HUES6 (cell line): ENCODE results near the gene STRN.
"Not testable (repeated sequence)": the region's sequence is repeated elsewhere in the genome, so short reads cannot be mapped to it uniquely, and the experiment has no call there.

ENCODE experiments used
- H3K27ac ChIP-seq: 2 replicates; pipeline ENCODE4 v1.7.0; 2013; ENCODE audit warnings: low read depth, mild to moderate bottlenecking, low read length, inconsistent platforms
- H3K27me3 ChIP-seq: 2 replicates; pipeline ENCODE4 v1.6.1; 2013; ENCODE audit warnings: low read length; ENCODE audit not compliant: control insufficient read depth, insufficient read depth
- H3K36me3 ChIP-seq: 2 replicates; pipeline ENCODE4 v1.6.1; 2013; ENCODE audit warnings: low read length; ENCODE audit not compliant: control insufficient read depth, insufficient read depth
- H3K4me1 ChIP-seq: 2 replicates; pipeline ENCODE4 v1.6.1; 2013; ENCODE audit warnings: low read length; ENCODE audit not compliant: control insufficient read depth, insufficient read depth
- H3K4me3 ChIP-seq: 2 replicates; pipeline ENCODE4 v1.5.1; 2013; ENCODE audit warnings: low read depth, low read length
- H3K9ac ChIP-seq: one replicate; pipeline ENCODE4 v1.6.1; 2013; ENCODE audit warnings: mild to moderate bottlenecking, low read length
- H3K9me3 ChIP-seq: 2 replicates; pipeline ENCODE4 v1.6.1; 2013; ENCODE audit warnings: low read depth, low read length; ENCODE audit not compliant: control insufficient read depth, insufficient read depth

STRN gene

DNA sequence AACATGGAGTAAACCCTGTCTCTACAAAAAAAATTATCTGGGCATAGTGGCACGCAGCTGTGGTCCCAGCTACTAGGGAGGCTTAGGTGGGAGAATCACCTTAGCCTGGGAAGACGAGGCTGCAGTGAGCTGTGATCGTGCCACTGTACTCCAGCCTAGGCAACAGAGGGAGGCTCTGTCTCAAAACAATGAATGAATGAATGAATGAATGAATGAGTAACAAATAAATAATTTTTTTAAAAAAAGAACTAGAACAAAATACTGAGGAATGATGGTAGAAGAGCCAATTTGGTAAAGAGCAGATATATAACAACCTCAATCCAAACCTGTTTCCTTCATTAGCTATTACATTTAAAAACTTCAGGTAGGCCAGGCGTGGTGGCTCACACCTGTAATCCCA is 60.1 kb downstream of the STRN start:
- Histone ChIP-seq H3K9ac (no peak overlapping the region), H3K4me1 (no peaks in the 10 kb centered on the region), H3K9me3 (no peaks in the 10 kb centered on the region), H3K4me3 (no peak overlapping the region), H3K27me3 (no peaks in the 10 kb centered on the region), H3K36me3 (0 out of 2 replicates have a peak, but pooled peaks cover 7% of the 10 kb centered on the region), H3K27ac (no peak overlapping the region)

DNA sequence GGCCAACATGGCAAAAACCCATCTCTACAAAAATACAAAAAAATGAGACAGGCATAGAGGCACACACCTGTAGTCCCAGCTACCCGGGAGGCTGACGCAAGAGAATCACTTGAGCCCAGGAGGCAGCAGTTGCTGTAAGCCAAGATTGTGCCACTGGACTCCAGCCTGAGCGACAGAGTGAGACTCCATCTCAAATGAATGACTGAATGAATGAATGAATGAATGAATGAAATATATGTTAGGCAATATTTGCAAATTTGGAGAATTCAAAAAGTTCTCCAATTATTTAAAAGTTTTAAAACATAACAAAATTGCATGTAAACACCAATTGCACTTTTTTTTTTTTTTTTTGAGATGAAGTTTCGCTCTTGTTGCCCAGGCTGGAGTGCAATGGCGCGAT is 61.7 kb downstream of the STRN start:
- Histone ChIP-seq H3K27me3 (no peaks in the 10 kb centered on the region), H3K36me3 (0 out of 2 replicates have a peak, but pooled peaks cover 7% of the 10 kb centered on the region), H3K9me3 (no peaks in the 10 kb centered on the region), H3K4me1 (no peaks in the 10 kb centered on the region), H3K27ac (no peak overlapping the region), H3K9ac (no peak overlapping the region), H3K4me3 (no peak overlapping the region)

DNA sequence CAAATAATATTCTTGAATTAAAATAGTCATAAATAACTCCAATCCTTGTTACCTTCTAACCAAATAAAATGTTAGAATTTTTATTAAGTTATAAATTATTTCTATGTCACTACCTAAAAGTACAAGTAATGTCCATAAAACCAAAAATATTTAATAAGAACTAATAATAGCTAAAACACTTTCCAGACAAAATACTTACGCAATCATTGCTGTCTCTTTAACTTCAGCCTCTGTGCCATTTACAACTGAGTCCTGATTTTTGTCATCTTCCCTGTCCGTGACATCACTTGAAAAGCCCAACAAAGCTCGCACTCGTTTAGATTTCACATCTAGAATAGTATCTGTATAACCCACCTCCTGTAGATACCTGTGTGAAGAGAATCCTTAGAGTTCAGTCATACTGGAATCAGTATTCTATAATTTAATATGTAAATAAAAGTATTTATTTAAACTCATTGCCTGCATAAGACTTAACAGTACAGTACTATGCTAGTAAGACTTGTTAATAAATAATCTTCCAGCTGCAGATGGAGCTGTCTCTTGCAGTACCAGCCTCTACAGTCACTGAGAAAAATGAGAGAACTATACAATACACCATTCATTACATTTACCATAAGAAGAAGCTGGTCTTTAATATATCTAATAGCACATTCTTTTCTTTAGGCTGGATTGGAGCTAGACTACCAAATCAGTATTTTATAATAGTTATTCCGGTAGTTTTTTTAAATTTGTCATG is 63.8 kb downstream of the STRN start:
- Histone ChIP-seq H3K4me3 (no peak overlapping the region), H3K27me3 (no peaks in the 10 kb centered on the region), H3K9ac (no peak overlapping the region), H3K36me3 (0 out of 2 replicates have a peak, but pooled peaks cover 7% of the 10 kb centered on the region), H3K4me1 (no peaks in the 10 kb centered on the region), H3K27ac (no peak overlapping the region), H3K9me3 (no peaks in the 10 kb centered on the region)

DNA sequence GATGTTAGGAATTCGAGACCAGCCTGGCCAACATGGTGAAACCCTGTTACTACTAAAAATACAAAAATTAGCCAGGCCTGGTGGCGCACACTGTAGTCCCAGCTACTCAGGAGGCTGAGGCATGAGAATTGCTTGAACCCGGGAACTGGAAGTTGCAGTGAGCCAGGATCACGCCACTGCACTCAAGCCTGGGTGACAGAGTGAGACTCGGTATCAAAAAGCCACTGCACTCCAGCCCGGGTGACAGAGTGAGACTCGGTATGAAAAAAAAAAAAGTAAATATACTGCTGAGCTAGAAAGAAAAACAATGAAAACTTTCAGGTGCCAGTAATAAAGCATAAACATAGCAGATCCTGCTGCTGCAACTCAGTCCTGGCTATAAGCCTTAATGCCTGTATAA is 73.5 kb downstream of the STRN start:
- Histone ChIP-seq H3K9me3 (no peaks in the 10 kb centered on the region), H3K27ac (no peak overlapping the region), H3K9ac (no peak overlapping the region), H3K4me3 (no peak overlapping the region), H3K4me1 (no peaks in the 10 kb centered on the region), H3K27me3 (no peaks in the 10 kb centered on the region), H3K36me3 (peaks cover 17% of the 10 kb centered on the region)

DNA sequence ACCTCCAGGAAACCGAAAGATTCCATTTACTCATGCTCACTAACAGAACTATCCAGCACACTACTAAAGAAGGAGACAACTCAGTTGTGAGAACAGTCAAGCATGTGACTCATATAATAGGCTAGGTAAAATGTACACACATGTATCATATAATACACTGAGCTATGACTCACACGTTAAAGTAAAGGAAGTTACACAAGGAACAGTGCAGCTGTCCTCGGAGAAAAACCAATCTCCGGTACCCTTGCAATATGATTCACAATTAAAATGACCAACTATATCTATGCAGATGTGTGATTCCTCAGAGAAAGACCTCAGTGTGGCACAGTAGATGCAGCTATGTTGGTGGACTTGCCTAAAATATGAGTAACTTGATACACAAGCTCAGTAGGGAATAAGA is 76.5 kb downstream of the STRN start:
- H3K27ac ChIP-seq = no peak overlapping the region
- H3K4me3 ChIP-seq = no peak overlapping the region
- H3K4me1 ChIP-seq = no peaks in the 10 kb centered on the region
- H3K9me3 ChIP-seq = no peaks in the 10 kb centered on the region
- H3K36me3 ChIP-seq = peaks cover 29% of the 10 kb centered on the region
- no peaks in the 10 kb centered on the region for H3K27me3 ChIP-seq
- no peak overlapping the region for H3K9ac ChIP-seq

DNA sequence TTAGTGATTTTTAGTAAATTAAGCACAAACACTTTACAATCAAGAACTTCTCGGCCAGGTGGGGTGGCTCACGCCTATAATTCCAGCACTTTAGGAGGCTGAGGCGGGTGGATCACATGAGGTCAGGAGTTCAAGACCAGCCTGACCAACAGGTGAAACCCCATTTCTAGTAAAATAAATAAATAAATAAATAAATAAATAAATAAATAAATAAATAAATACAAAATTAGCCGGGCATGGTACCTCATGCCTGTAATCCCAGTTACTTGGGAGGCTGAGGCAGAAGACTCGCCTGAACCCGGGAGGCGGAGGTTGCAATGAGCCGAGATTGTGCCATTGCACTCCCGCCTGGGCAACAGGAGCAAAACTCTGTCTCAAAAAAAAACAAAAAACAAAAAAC is 79.2 kb downstream of the STRN start:
- not testable (repeated sequence) for H3K9ac ChIP-seq, H3K27ac ChIP-seq, H3K4me1 ChIP-seq, H3K27me3 ChIP-seq, H3K4me3 ChIP-seq, H3K9me3 ChIP-seq
- peaks cover 38% of the 10 kb centered on the region for H3K36me3 ChIP-seq

DNA sequence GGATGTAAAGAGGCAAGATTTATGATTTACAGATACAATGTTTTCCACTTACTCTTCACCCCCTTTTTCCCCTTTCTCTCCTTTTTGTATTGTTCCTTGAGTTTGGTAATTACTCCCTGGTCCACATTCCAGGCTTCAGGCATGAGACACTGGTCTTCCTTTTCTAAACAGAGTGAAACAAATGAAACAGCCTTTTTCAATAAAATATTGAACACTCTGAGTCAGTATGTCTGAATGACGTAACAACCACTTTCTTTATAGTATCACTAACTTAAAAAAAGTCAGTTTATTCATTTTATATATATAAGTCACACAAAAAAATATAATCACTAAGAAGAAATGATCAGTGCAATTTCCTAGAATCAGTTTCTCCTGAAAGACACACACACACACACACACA is 79.7 kb downstream of the STRN start:
- Histone ChIP-seq H3K4me1 (no peaks in the 10 kb centered on the region), H3K27me3 (no peaks in the 10 kb centered on the region), H3K9me3 (no peaks in the 10 kb centered on the region), H3K36me3 (peaks cover 39% of the 10 kb centered on the region), H3K27ac (no peak overlapping the region), H3K4me3 (no peak overlapping the region), H3K9ac (no peak overlapping the region)

DNA sequence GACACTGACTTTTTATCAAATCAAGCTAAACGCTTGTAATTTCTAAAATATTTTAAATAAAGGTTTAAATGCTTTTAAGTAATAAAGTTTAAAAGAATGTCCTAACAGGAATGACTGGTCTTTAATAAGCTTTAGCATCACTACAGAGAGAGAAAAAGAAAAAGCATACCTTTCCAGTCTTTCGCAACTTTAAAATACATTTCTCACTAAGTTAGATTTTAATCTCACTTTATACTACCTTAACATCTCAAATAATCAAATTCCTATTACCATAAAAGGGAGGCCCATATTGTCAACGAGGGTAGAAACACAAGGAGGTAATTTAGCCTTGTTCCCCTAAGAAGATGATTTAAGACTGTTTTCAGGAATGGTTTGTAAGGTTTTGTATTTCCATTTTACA is 80.7 kb downstream of the STRN start:
- Histone ChIP-seq H3K9me3 (no peaks in the 10 kb centered on the region), H3K27ac (no peak overlapping the region), H3K4me1 (no peaks in the 10 kb centered on the region), H3K36me3 (peaks cover 40% of the 10 kb centered on the region), H3K27me3 (no peaks in the 10 kb centered on the region), H3K9ac (no peak overlapping the region), H3K4me3 (no peak overlapping the region)

DNA sequence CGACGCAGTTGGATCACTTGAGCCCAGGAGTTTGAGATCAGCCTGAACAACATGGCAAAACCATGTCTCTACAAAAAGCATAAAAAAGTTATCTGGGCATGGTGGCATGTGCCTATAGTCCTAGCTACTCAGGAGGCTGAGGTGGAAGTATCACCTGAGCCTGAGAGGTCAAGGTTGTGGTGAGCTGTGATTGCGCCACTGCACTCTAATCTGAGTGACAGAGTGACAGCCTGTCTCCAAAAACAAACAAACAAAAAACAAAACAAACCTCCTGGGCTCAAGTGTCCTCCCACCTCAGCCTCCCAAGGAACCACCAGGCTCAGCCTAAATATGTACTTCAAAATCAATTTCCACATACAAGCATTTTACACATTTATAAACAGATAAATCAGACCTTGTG is 83.8 kb downstream of the STRN start:
- H3K4me3 ChIP-seq = no peak overlapping the region
- peaks cover 41% of the 10 kb centered on the region for H3K36me3 ChIP-seq
- no peaks in the 10 kb centered on the region for H3K27me3 ChIP-seq
- H3K4me1 ChIP-seq = no peaks in the 10 kb centered on the region
- H3K9ac ChIP-seq = no peak overlapping the region
- H3K27ac ChIP-seq = no peak overlapping the region
- no peaks in the 10 kb centered on the region for H3K9me3 ChIP-seq

DNA sequence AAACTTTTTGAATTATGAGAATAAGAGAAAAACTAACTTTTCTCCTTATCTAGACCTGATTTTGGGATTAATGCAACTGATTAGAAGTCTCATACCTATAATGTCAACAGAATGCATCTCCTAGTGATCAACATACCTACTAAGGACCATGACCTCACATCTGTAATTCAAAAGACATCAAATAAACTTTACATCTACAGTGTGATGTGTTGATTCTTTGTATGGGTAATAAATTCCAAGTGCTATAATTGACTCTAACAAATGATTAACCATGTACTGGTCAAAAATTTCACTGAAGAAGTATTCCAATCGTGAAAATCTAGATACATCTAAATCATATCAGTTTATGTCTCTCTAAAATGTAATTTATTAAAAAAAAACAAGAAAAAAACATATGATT is 84.5 kb downstream of the STRN start:
- no peak overlapping the region for H3K4me3 ChIP-seq
- H3K27ac ChIP-seq = no peak overlapping the region
- H3K9ac ChIP-seq = no peak overlapping the region
- H3K36me3 ChIP-seq = peaks cover 47% of the 10 kb centered on the region
- H3K9me3 ChIP-seq = no peaks in the 10 kb centered on the region
- no peaks in the 10 kb centered on the region for H3K27me3 ChIP-seq
- no peaks in the 10 kb centered on the region for H3K4me1 ChIP-seq

DNA sequence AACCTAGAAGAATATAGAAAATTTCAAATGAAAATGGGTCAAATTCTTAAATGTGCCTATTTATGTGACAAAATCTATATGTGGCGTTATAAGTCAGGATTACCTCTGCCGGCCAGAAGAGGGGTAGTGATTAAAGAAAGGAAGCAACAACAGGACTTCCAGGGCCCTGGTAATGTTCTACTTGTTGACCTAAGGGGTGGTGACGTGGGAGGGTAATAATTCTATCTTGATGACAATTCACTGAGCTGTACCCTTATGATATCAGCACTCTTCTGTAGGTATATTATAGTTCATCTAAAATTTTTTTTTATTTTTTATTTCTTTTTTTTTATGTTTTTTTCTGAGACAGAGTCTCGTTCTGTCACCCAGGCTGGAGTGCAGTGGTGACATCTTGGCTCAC is 87.9 kb downstream of the STRN start:
- Histone ChIP-seq H3K9ac (no peak overlapping the region), H3K4me3 (no peak overlapping the region), H3K27ac (no peak overlapping the region), H3K36me3 (peaks cover 48% of the 10 kb centered on the region), H3K4me1 (no peaks in the 10 kb centered on the region), H3K27me3 (no peaks in the 10 kb centered on the region), H3K9me3 (no peaks in the 10 kb centered on the region)
